NCI-H526 (cell line): Measurements from ENCODE around the gene KATNB1.
"Not testable (repeated sequence)": the region's sequence is repeated elsewhere in the genome, so short reads cannot be mapped to it uniquely, and the experiment has no call there.

Experiments used
- DNase-seq, 2 experiments: peaks; one replicate each; lab custom pipeline; 2025; lab: John Stamatoyannopoulos, UW

The KATNB1 gene

GRCh38 chr16:57743886-57744641 lies 8.5 kb downstream of the KATNB1 start:
- no peak for DNase-seq

GRCh38 chr16:57744642-57744903 lies 9.0 kb downstream of the KATNB1 start:
- no peak for DNase-seq

- no peak for DNase-seq
Observed at GRCh38 chr16:57745768-57746167, 10.2 kb downstream of the KATNB1 start.

GRCh38 chr16:57746316-57746715 lies 10.7 kb downstream of the KATNB1 start:
- not testable (repeated sequence) for DNase-seq

GRCh38 chr16:57747091-57747490 lies 11.5 kb downstream of the KATNB1 start:
- no peak for DNase-seq

GRCh38 chr16:57747496-57747895 lies 11.9 kb downstream of the KATNB1 start:
- DNase-seq = no peak

- DNase-seq = no peak
Observed at GRCh38 chr16:57747996-57748395, 12.4 kb downstream of the KATNB1 start.

GRCh38 chr16:57748596-57748995 lies 13.0 kb downstream of the KATNB1 start:
- no peak for DNase-seq

- DNase-seq = no peak
Observed at GRCh38 chr16:57749101-57749692, 13.6 kb downstream of the KATNB1 start.

- no peak for DNase-seq
Observed at GRCh38 chr16:57749856-57750452, 14.4 kb downstream of the KATNB1 start.

GRCh38 chr16:57750796-57751538 lies 15.4 kb downstream of the KATNB1 start:
- DNase-seq = no peak

GRCh38 chr16:57751539-57752202 lies 16.1 kb downstream of the KATNB1 start:
- no peak for DNase-seq

- DNase-seq = no peak
Observed at GRCh38 chr16:57752203-57752580, 16.6 kb downstream of the KATNB1 start.

GRCh38 chr16:57752581-57753447 lies 17.2 kb downstream of the KATNB1 start:
- DNase-seq = no peak

GRCh38 chr16:57753448-57754353 lies 18.1 kb downstream of the KATNB1 start:
- DNase-seq = no peak

- DNase-seq = no peak
Observed at GRCh38 chr16:57754354-57755060, 18.9 kb downstream of the KATNB1 start.

- DNase-seq = no peak
Observed at GRCh38 chr16:57755061-57755684, 19.6 kb downstream of the KATNB1 start.

- DNase-seq = no peak
Observed at GRCh38 chr16:57755726-57756423, 20.3 kb downstream of the KATNB1 start.
